ENCODE data around the gene TIMP3. TPM values are rescaled to one million over a fixed set of nuclear protein-coding genes. Genes with fewer than 3 reads are reported as not detected.

Gene TIMP3
- total and polyA plus RNA-seq, 4 experiments from 2014 or later, result 1.7 to 2.3 TPM; not detected in 2

DNA sequence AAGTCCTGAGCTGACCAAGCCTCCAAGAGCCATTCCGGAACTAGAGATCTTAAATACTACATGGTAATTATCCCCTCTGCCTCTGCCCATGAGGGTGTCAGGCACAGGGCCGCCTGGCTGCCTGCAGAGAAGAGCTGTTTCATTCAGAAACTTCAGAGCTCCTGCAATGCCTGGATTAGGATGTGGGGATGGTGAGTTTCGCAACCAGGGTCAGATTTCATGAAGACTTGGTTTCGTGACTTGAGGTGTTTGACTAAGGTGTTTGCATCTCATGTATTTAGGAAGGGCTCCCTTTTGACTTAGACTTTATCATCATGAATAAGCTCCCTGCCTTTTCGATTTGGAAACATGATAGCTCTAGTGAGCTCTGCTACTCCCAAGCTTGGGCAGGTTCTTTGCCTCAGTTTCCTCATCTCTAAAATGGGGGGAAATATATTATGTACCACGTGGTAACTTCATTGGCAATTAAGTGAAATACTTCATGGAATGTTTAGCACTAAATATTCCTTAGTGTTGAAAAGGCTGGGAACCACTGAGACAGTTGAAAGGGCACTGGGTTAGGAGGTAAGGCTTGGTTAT lies 9.1 kb downstream of the TIMP3 start:
- CTCF ChIA-PET (ENCODE audit: partially characterized antibody), result no interaction called here
- no peaks in the 10 kb centered on the region for H3K27me3 ChIP-seq (ENCODE audit: insufficient read depth, low read length)

GRCh38 chr22:32811788-32812545 lies 10.5 kb downstream of the TIMP3 start:
- ChIA-PET POLR2A (ENCODE audit: partially characterized antibody) (no interaction called here), CTCF (ENCODE audit: partially characterized antibody) (interaction anchor here (0.7 kb wide), 1 partner anchor 17 kb away, joined by 3 read pairs; no protein-coding TSS in a partner anchor)
- no peaks in the 10 kb centered on the region for H3K4me1 Mint-ChIP-seq

More for the DNA sequence above, 9.1 kb downstream of the TIMP3 start:
- H3K9me3 ChIP-seq (ENCODE audit: control insufficient read depth in 1 of 2, low read length in 2 of 2), result no peaks in the 10 kb centered on the region
- intact Hi-C loops (cut with micrococcal nuclease), result no loop called here
- no peaks in the 10 kb centered on the region for H3K4me1 Mint-ChIP-seq
- POLR2A ChIA-PET (ENCODE audit: partially characterized antibody), result no interaction called here
- peaks cover 16 to 19% of the 10 kb centered on the region in 2 donors for H3K27me3 Mint-ChIP-seq
- H3K4me3 Mint-ChIP-seq, result no peak overlapping the region
- H3K9me3 Mint-ChIP-seq, result peaks cover 0 to 2% (median 0%) of the 10 kb centered on the region in 8 donors
- H3K4me1 ChIP-seq (ENCODE audit: insufficient read depth, low read length), result no peaks in the 10 kb centered on the region
- DNase-seq, result no peak
- H3K27ac ChIP-seq (ENCODE audit: low read depth, low read length), result no peak overlapping the region
- H3K4me3 ChIP-seq (ENCODE audit: low read length in 2 of 2), result no peak overlapping the region
- H3K36me3 Mint-ChIP-seq, result no peaks in the 10 kb centered on the region
- H3K27ac Mint-ChIP-seq, result no peak overlapping the region
- H3K36me3 ChIP-seq (ENCODE audit: insufficient read depth, low read length), result no peaks in the 10 kb centered on the region

GRCh38 chr22:32814285-32814860 lies 12.9 kb downstream of the TIMP3 start:
- no peak overlapping the region for H3K27ac Mint-ChIP-seq
- intact Hi-C loops (cut with micrococcal nuclease), result no loop called here
- H3K27me3 Mint-ChIP-seq, result peaks cover 8 to 15% of the 10 kb centered on the region in 2 donors
- H3K9me3 ChIP-seq (ENCODE audit: control insufficient read depth in 1 of 2, low read length in 2 of 2), result no peaks in the 10 kb centered on the region
- DNase-seq, result no peak
- H3K4me1 ChIP-seq (ENCODE audit: insufficient read depth, low read length), result no peaks in the 10 kb centered on the region
- ChIA-PET POLR2A (ENCODE audit: partially characterized antibody) (no interaction called here), CTCF (ENCODE audit: partially characterized antibody) (no interaction called here)
- H3K27ac ChIP-seq (ENCODE audit: low read depth, low read length), result no peak overlapping the region
- H3K4me3 ChIP-seq (ENCODE audit: low read length in 2 of 2), result no peak overlapping the region
- no peaks in the 10 kb centered on the region for H3K36me3 ChIP-seq (ENCODE audit: insufficient read depth, low read length)
- no peaks in the 10 kb centered on the region for H3K4me1 Mint-ChIP-seq
- H3K9me3 Mint-ChIP-seq, result peaks cover 0 to 2% (median 0%) of the 10 kb centered on the region in 8 donors
- no peaks in the 10 kb centered on the region for H3K27me3 ChIP-seq (ENCODE audit: insufficient read depth, low read length)
- no peak overlapping the region for H3K4me3 Mint-ChIP-seq
- no peaks in the 10 kb centered on the region for H3K36me3 Mint-ChIP-seq

More at GRCh38 chr22:32811788-32812545, 10.5 kb downstream of the TIMP3 start:
- Histone ChIP-seq H3K27me3 (ENCODE audit: insufficient read depth, low read length) (no peaks in the 10 kb centered on the region), H3K4me3 (ENCODE audit: low read length in 2 of 2) (no peak overlapping the region), H3K36me3 (ENCODE audit: insufficient read depth, low read length) (no peaks in the 10 kb centered on the region), H3K27ac (ENCODE audit: low read depth, low read length) (no peak overlapping the region), H3K4me1 (ENCODE audit: insufficient read depth, low read length) (no peaks in the 10 kb centered on the region), H3K9me3 (ENCODE audit: control insufficient read depth in 1 of 2, low read length in 2 of 2) (no peaks in the 10 kb centered on the region)
- Mint-ChIP-seq H3K36me3 (no peaks in the 10 kb centered on the region), H3K27ac (no peak overlapping the region), H3K9me3 (peaks cover 0 to 2% (median 0%) of the 10 kb centered on the region in 8 donors), H3K27me3 (peaks cover 14 to 15% of the 10 kb centered on the region in 2 donors), H3K4me3 (no peak overlapping the region)
- no peak for DNase-seq
- intact Hi-C loops (cut with micrococcal nuclease), result no loop called here

- CTCF ChIA-PET (ENCODE audit: partially characterized antibody), result no interaction called here
Observed at GRCh38 chr22:32815059-32815458, 13.6 kb downstream of the TIMP3 start.

GRCh38 chr22:32815943-32816342 lies 14.4 kb downstream of the TIMP3 start:
- Mint-ChIP-seq H3K36me3 (no peaks in the 10 kb centered on the region), H3K27ac (no peak overlapping the region), H3K4me1 (no peaks in the 10 kb centered on the region), H3K4me3 (no peak overlapping the region), H3K27me3 (peaks cover 3 to 6% of the 10 kb centered on the region in 2 donors), H3K9me3 (peaks cover 0 to 2% (median 0%) of the 10 kb centered on the region in 8 donors)
- intact Hi-C loops (cut with micrococcal nuclease), result no loop called here
- DNase-seq, result no peak
- Histone ChIP-seq H3K4me1 (ENCODE audit: insufficient read depth, low read length) (no peaks in the 10 kb centered on the region), H3K27me3 (ENCODE audit: insufficient read depth, low read length) (no peaks in the 10 kb centered on the region), H3K27ac (ENCODE audit: low read depth, low read length) (no peak overlapping the region), H3K9me3 (ENCODE audit: control insufficient read depth in 1 of 2, low read length in 2 of 2) (no peaks in the 10 kb centered on the region), H3K4me3 (ENCODE audit: low read length in 2 of 2) (no peak overlapping the region), H3K36me3 (ENCODE audit: insufficient read depth, low read length) (no peaks in the 10 kb centered on the region)
- CTCF ChIA-PET (ENCODE audit: partially characterized antibody), result no interaction called here
- POLR2A ChIA-PET (ENCODE audit: partially characterized antibody), result no interaction called here

More at GRCh38 chr22:32815059-32815458, 13.6 kb downstream of the TIMP3 start:
- Mint-ChIP-seq H3K4me1 (no peaks in the 10 kb centered on the region), H3K27me3 (peaks cover 7 to 10% of the 10 kb centered on the region in 2 donors), H3K4me3 (no peak overlapping the region), H3K27ac (no peak overlapping the region), H3K36me3 (no peaks in the 10 kb centered on the region), H3K9me3 (peaks cover 0 to 2% (median 0%) of the 10 kb centered on the region in 8 donors)
- H3K4me3 ChIP-seq (ENCODE audit: low read length in 2 of 2), result no peak overlapping the region
- H3K9me3 ChIP-seq (ENCODE audit: control insufficient read depth in 1 of 2, low read length in 2 of 2), result no peaks in the 10 kb centered on the region
- no peak for DNase-seq
- H3K27me3 ChIP-seq (ENCODE audit: insufficient read depth, low read length), result no peaks in the 10 kb centered on the region
- no peak overlapping the region for H3K27ac ChIP-seq (ENCODE audit: low read depth, low read length)
- POLR2A ChIA-PET (ENCODE audit: partially characterized antibody), result no interaction called here
- no peaks in the 10 kb centered on the region for H3K36me3 ChIP-seq (ENCODE audit: insufficient read depth, low read length)
- no peaks in the 10 kb centered on the region for H3K4me1 ChIP-seq (ENCODE audit: insufficient read depth, low read length)
- intact Hi-C loops (cut with micrococcal nuclease), result no loop called here

DNA sequence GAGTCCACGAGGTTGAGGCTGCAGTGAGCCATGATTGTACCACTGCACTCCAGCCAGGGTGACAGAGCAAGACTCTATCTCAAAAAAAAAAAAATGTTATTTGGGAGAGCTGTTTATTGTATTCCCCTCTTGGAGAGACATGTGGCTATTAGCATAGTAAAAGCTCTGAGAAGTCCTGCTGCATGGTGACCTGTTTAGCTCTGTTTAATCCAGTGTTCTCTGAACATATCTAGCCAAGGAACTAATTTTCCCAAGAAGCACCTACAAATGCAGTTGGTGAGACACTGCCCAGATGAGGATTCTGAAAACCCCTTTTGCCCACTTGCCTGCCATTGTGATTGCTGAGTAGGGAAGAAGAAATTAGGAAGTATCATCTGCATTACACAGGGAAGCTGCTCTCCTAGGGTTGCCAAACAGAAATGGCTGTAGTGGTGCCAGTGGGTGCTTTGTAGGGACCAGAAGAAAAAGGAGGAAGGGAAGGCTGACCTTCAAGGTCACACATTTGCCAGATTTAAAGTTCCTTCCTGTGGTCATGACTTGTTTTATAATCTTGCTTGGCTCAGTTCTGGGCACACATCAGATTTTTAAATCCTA lies 15.7 kb downstream of the TIMP3 start:
- H3K4me1 ChIP-seq (ENCODE audit: insufficient read depth, low read length), result no peaks in the 10 kb centered on the region
- no peaks in the 10 kb centered on the region for H3K27me3 ChIP-seq (ENCODE audit: insufficient read depth, low read length)
- intact Hi-C loops (cut with micrococcal nuclease), result no loop called here
- H3K36me3 ChIP-seq (ENCODE audit: insufficient read depth, low read length), result no peaks in the 10 kb centered on the region
- no peak overlapping the region for H3K27ac ChIP-seq (ENCODE audit: low read depth, low read length)
- H3K4me3 Mint-ChIP-seq, result no peak overlapping the region
- H3K4me3 ChIP-seq (ENCODE audit: low read length in 2 of 2), result no peak overlapping the region
- ChIA-PET CTCF (ENCODE audit: partially characterized antibody) (no interaction called here), POLR2A (ENCODE audit: partially characterized antibody) (no interaction called here)
- H3K36me3 Mint-ChIP-seq, result no peaks in the 10 kb centered on the region
- peaks cover 2 to 6% of the 10 kb centered on the region in 2 donors for H3K27me3 Mint-ChIP-seq
- no peak overlapping the region for H3K27ac Mint-ChIP-seq
- peaks cover 0 to 2% (median 0%) of the 10 kb centered on the region in 8 donors for H3K9me3 Mint-ChIP-seq
- H3K9me3 ChIP-seq (ENCODE audit: control insufficient read depth in 1 of 2, low read length in 2 of 2), result no peaks in the 10 kb centered on the region
- no peaks in the 10 kb centered on the region for H3K4me1 Mint-ChIP-seq
- DNase-seq, result no peak

DNA sequence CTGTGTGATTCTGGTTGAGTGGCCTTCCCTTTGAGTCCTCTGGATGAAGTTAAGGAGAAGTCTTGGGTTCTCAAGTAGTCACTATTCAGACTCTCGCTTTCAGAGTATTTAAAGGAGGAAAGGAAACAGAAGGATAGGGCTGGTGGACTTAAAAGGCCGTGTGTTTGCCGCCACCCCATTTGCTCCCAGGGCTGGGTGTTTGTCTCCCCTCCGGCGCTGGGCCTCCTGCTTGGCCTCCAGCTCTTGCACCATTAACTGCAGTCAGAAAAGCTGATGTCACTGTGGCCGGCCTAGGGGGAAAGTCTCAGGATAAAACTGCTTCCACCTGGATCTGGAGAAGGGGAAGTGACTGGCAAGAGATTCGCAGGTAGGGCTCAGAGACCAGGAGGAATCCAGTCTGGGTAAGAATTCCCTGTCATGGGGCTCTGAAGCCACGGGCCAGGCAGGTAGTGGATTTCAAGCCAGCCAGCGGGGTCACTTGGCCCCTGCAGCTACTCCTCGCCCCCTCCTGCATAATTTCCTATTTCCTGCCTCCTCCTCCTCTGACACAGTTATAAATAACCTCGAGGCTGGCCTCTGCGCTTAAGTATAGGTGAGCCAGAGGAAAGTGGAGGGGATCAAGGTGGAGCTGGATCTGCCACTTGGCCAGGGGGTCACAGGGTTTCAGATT lies 17.1 kb downstream of the TIMP3 start:
- H3K4me3 ChIP-seq (ENCODE audit: low read length in 2 of 2), result no peak overlapping the region
- Mint-ChIP-seq H3K36me3 (no peaks in the 10 kb centered on the region), H3K4me3 (no peak overlapping the region), H3K9me3 (peaks cover 0 to 2% (median 0%) of the 10 kb centered on the region in 8 donors), H3K4me1 (no peaks in the 10 kb centered on the region), H3K27ac (no peak overlapping the region), H3K27me3 (peaks cover 2 to 7% of the 10 kb centered on the region in 2 donors)
- no peaks in the 10 kb centered on the region for H3K4me1 ChIP-seq (ENCODE audit: insufficient read depth, low read length)
- no peaks in the 10 kb centered on the region for H3K27me3 ChIP-seq (ENCODE audit: insufficient read depth, low read length)
- no peak for DNase-seq
- POLR2A ChIA-PET (ENCODE audit: partially characterized antibody), result no interaction called here
- intact Hi-C loops (cut with micrococcal nuclease), result no loop called here
- no peak overlapping the region for H3K27ac ChIP-seq (ENCODE audit: low read depth, low read length)
- H3K9me3 ChIP-seq (ENCODE audit: control insufficient read depth in 1 of 2, low read length in 2 of 2), result no peaks in the 10 kb centered on the region
- CTCF ChIA-PET (ENCODE audit: partially characterized antibody), result no interaction called here
- H3K36me3 ChIP-seq (ENCODE audit: insufficient read depth, low read length), result no peaks in the 10 kb centered on the region
